HL-60/S4 (cell line): Measurements from ENCODE around the gene MS4A15.
"Not testable (repeated sequence)": the region's sequence is repeated elsewhere in the genome, so short reads cannot be mapped to it uniquely, and the experiment has no call there.

ENCODE experiments used
- in situ Hi-C: fragments of 300-500 bp; cut with MboI; formaldehyde crosslinking; loops from 2 replicates; pipeline ENCODE4 v1.14.3; 2022; ENCODE audit warnings: low sequenced_read_pairs

The MS4A15 gene

GRCh38 chr11:60756307-60757032, at the start of gene MS4A15:
Gene MS4A15, plus strand, starts transcription at chr11:60756867. Its CDS starts 6,867 bp downstream, at chr11:60763734.
- in situ Hi-C loops, result no loop called here

GRCh38 chr11:60706931-60707330, 49.7 kb upstream of the MS4A15 start:
- in situ Hi-C loops, result no loop called here

- in situ Hi-C loops, result no loop called here
These were observed 46.2 kb upstream of the MS4A15 start for GRCh38 chr11:60710482-60710881.

GRCh38 chr11:60711276-60711675, 45.4 kb upstream of the MS4A15 start:
- in situ Hi-C loops, result no loop called here

GRCh38 chr11:60713423-60713822, 43.2 kb upstream of the MS4A15 start:
- in situ Hi-C loops, result not testable (repeated sequence)

- in situ Hi-C loops, result no loop called here
These were observed 38.7 kb upstream of the MS4A15 start for GRCh38 chr11:60717956-60718355.

- in situ Hi-C loops, result no loop called here
These were observed 37.9 kb upstream of the MS4A15 start for GRCh38 chr11:60718524-60719316.

- in situ Hi-C loops, result no loop called here
These were observed 37.3 kb upstream of the MS4A15 start for GRCh38 chr11:60719391-60719790.

- in situ Hi-C loops, result no loop called here
These were observed 36.2 kb upstream of the MS4A15 start for GRCh38 chr11:60720460-60720859.

- in situ Hi-C loops, result no loop called here
These were observed 32.2 kb upstream of the MS4A15 start, which contains the start of gene MS4A18 for GRCh38 chr11:60724420-60724819. Gene MS4A18, plus strand, starts transcription at chr11:60724720.

- in situ Hi-C loops, result no loop called here
These were observed 31.1 kb upstream of the MS4A15 start for GRCh38 chr11:60725592-60725991.

- in situ Hi-C loops, result no loop called here
These were observed 25.1 kb upstream of the MS4A15 start for GRCh38 chr11:60731586-60731985.

GRCh38 chr11:60734279-60734678, 22.4 kb upstream of the MS4A15 start:
- in situ Hi-C loops, result no loop called here

- in situ Hi-C loops, result no loop called here
These were observed 17.6 kb upstream of the MS4A15 start for GRCh38 chr11:60739114-60739513.

- in situ Hi-C loops, result no loop called here
These were observed 16.1 kb upstream of the MS4A15 start for GRCh38 chr11:60740573-60740972.

- in situ Hi-C loops, result no loop called here
These were observed 15.2 kb upstream of the MS4A15 start for GRCh38 chr11:60741421-60741820.

GRCh38 chr11:60743058-60743457, 13.6 kb upstream of the MS4A15 start:
- in situ Hi-C loops, result no loop called here

GRCh38 chr11:60744114-60744513, 12.6 kb upstream of the MS4A15 start:
- in situ Hi-C loops, result no loop called here

- in situ Hi-C loops, result no loop called here
These were observed 9.3 kb upstream of the MS4A15 start for GRCh38 chr11:60747359-60747873.

GRCh38 chr11:60748225-60748624, 8.4 kb upstream of the MS4A15 start:
- in situ Hi-C loops, result no loop called here

- in situ Hi-C loops, result no loop called here
These were observed 7.8 kb upstream of the MS4A15 start for GRCh38 chr11:60748821-60749220.

- in situ Hi-C loops, result no loop called here
These were observed 5.8 kb upstream of the MS4A15 start for GRCh38 chr11:60750911-60751310.
